Epithelial cell of proximal tubule (primary cell): ENCODE measurements around the gene RPUSD3. TPM values are rescaled to one million over a fixed set of nuclear protein-coding genes. Genes with fewer than 3 reads are reported as not detected.
A peak's percentile ranks its signal among the peaks of the same experiment; 100 is the strongest.

ENCODE experiments used
- DNase-seq: peaks from one replicate; pipeline ENCODE4 v3.0.0-alpha.2; 2011; ENCODE audit warnings: low read depth
- H3K4me3 ChIP-seq: 2 replicates; pipeline ENCODE4 v1.5.1; 2011; ENCODE audit warnings: low read depth, mild to moderate bottlenecking, low read length
- total RNA-seq: library from RNA; depleted of rRNA; stranded (reverse); fragments of >200 nt; gene quantifications from 2 replicates; pipeline ENCODE4 v1.2.3, GENCODE V29; 2015
- TF ChIP-seq, protein P1 (sequence below): conservative IDR thresholded peaks from 2 replicates; pipeline ENCODE4 v1.5.1; 2012; ENCODE audit warnings: low read depth, mild to moderate bottlenecking, low read length

Gene RPUSD3
- total RNA-seq, 1 donor from 2014 or later, result 45.1 TPM

DNA sequence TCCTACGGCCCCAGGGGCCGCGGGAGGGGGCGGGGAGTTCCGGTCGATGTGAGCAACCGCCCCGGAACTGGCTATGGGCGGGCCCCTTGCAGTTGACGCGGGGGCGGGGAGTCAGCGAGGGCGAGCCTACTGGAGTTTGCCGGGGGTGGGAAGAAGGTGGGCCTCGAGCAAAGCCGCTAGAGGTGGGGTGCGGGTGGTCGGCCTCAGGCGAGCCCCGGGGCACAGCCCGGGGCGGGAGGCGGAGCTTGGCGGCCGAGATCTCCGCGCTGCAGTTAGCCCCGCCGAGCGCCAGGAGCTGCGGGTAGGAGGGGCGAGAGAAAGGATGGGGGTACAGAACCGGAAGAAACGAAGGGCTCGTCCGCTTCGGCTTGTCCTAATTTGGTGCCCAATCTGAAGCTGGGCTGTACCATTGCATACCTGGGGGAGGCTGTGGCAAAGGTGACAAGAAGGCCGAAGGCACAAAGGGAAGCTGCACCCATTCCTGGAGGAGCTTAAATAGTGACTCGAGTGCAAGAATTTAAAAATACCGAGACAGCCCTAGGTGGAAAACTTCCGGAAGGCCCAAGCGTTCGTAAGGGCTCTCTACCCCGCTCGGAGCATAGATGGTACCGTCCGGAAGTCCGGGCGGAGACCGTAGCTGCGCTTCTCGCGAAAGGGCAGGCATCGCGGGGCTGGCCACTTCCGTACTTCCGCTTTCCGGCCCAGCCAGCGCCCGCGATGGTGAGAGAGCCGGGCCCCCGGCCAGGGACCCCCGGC is 51.2 kb downstream of the RPUSD3 start, which contains the start of the genes ARPC4 and TADA3:
Gene ARPC4 (plus strand): TSS at position 678 of the 756 bp plus-strand sequence. CDS start 40 bp downstream, at position 718.
Gene TADA3 (minus strand): TSS at position 69 of the 756 bp plus-strand sequence. CDS start 1,007 bp downstream, outside the sequence.
- TF ChIP-seq, protein P1, sequence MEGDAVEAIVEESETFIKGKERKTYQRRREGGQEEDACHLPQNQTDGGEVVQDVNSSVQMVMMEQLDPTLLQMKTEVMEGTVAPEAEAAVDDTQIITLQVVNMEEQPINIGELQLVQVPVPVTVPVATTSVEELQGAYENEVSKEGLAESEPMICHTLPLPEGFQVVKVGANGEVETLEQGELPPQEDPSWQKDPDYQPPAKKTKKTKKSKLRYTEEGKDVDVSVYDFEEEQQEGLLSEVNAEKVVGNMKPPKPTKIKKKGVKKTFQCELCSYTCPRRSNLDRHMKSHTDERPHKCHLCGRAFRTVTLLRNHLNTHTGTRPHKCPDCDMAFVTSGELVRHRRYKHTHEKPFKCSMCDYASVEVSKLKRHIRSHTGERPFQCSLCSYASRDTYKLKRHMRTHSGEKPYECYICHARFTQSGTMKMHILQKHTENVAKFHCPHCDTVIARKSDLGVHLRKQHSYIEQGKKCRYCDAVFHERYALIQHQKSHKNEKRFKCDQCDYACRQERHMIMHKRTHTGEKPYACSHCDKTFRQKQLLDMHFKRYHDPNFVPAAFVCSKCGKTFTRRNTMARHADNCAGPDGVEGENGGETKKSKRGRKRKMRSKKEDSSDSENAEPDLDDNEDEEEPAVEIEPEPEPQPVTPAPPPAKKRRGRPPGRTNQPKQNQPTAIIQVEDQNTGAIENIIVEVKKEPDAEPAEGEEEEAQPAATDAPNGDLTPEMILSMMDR, result no peak
- peak; percentile 88 for DNase-seq
- H3K4me3 ChIP-seq, result peak within 1 kb of the TSS; percentile 91

DNA sequence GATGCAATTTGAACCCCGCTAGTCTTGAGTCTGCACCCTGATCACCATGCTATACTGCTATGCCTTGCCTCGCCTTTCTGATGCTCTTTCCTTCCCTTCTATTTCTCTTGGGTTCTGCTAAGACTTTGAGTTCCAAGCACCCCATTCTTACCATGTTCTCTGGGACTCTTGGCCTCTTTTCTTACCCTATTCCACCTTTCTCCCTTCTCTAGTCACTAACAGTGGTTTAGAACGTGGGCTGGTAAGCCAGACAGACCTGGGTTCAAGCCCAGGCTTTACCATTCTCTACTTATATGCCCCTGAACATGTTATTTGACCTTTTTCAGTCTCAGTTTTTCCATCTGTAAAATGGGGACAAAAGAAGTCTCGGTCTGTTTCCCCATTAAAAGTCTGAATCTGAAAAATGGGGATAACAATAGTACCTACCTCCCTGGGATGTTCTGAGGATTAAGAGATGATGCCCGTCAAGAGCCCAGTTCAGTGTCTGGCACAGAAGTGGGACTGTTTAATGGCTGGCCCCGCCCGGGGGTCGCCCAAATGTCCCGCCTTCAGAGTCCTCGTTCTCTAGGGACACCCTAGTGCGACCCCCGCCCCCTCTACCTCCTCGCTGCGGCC is 51.9 kb downstream of the RPUSD3 start:
- TF ChIP-seq, protein P1, result no peak
- DNase-seq, result no peak
- H3K4me3 ChIP-seq, result peak overlapping the region; percentile 91

DNA sequence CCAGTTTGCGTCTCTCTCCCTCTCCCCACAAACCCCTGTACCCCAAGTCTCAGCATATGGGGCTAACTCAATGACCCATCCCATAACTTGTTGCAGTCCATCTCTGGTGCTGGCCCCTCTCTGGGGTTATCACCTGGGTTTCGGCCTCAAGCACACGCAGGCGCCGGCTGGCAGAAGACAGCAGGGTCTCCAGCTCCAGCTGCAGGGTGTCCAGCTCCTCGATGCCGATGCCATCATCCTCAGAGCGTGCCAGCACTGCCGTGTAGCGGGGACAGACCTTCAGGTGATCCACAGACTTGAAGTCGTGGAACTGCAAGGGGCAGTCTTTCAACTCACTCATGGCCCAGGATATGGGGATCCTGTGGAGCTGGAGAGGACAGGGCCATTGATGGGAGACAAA is 52.7 kb downstream of the RPUSD3 start:
- H3K4me3 ChIP-seq, result peak overlapping the region; percentile 91
- TF ChIP-seq, protein P1, result no peak

More for the DNA sequence above, 52.7 kb downstream of the RPUSD3 start:
- no peak for DNase-seq

Other genes with a start within 250 kb of the RPUSD3 start
- 25.5 and 28.9 TPM in 2 replicates for gene MTMR14, start 194.5 kb downstream of the RPUSD3 start, total RNA-seq
- not detected in 2 replicates for gene CPNE9, start 140.2 kb downstream of the RPUSD3 start, total RNA-seq
- gene BRPF1, start 112.3 kb downstream of the RPUSD3 start, total RNA-seq, result 15.2 and 15.7 TPM in 2 replicates
- 22.0 and 27.4 TPM in 2 replicates for gene OGG1, start 94.1 kb downstream of the RPUSD3 start, total RNA-seq
- 40.1 and 41.0 TPM in 2 replicates for gene CAMK1, start 74.1 kb downstream of the RPUSD3 start, total RNA-seq
- gene TADA3, start 51.5 kb downstream of the RPUSD3 start, total RNA-seq, result 54.7 and 73.9 TPM in 2 replicates
- gene ARPC4, start 50.9 kb downstream of the RPUSD3 start, total RNA-seq, result 153 and 296 TPM in 2 replicates
- gene TTLL3, start 33.7 kb downstream of the RPUSD3 start, total RNA-seq, result 5.3 and 9.7 TPM in 2 replicates
- gene CIDEC, start 36.2 kb upstream of the RPUSD3 start, total RNA-seq, result not detected in 2 replicates
- 27.8 and 39.1 TPM in 2 replicates for gene JAGN1, start 46.6 kb upstream of the RPUSD3 start, total RNA-seq
- 4.1 and 4.8 TPM in 2 replicates for gene IL17RE, start 58.8 kb upstream of the RPUSD3 start, total RNA-seq
- 33.2 and 35.3 TPM in 2 replicates for gene IL17RC, start 73.1 kb upstream of the RPUSD3 start, total RNA-seq
- 20.5 and 36.6 TPM in 2 replicates for gene CRELD1, start 89.8 kb upstream of the RPUSD3 start, total RNA-seq
- 1.3 and 2.4 TPM in 2 replicates for gene PRRT3, start 108.4 kb upstream of the RPUSD3 start, total RNA-seq
- gene EMC3, start 142.8 kb upstream of the RPUSD3 start, total RNA-seq, result 32.1 and 51.0 TPM in 2 replicates
- gene FANCD2, start 182.4 kb upstream of the RPUSD3 start, total RNA-seq, result 25.9 and 40.7 TPM in 2 replicates